Activated CD8-positive, alpha-beta memory T cell treated with anti-CD3 and anti-CD28 coated beads for 36 hours (primary cell): ENCODE data around the gene EFTUD2. TPM values are rescaled to one million over a fixed set of nuclear protein-coding genes. Genes with fewer than 3 reads are reported as not detected.

Source experiments
- CTCF ChIA-PET: fragments of 350-600 bp; sonication (Branson Sonifier 250); formaldehyde crosslinking; loops from one replicate; lab custom pipeline; 2021; ENCODE audit warnings: antibody characterized with exemption; lab: Charles Lee
- POLR2A ChIA-PET: fragments of 350-600 bp; sonication (Branson Sonifier 250); formaldehyde crosslinking; loops from one replicate; lab custom pipeline; 2021; ENCODE audit warnings: antibody characterized with exemption; lab: Charles Lee
- total RNA-seq, 2 experiments: library from RNA; stranded (reverse); gene quantifications; one replicate each; pipeline ENCODE4 v1.2.3, GENCODE V29; 2021

Gene EFTUD2
- total RNA-seq, 2 experiments from 2014 or later: 239 to 242 TPM

DNA sequence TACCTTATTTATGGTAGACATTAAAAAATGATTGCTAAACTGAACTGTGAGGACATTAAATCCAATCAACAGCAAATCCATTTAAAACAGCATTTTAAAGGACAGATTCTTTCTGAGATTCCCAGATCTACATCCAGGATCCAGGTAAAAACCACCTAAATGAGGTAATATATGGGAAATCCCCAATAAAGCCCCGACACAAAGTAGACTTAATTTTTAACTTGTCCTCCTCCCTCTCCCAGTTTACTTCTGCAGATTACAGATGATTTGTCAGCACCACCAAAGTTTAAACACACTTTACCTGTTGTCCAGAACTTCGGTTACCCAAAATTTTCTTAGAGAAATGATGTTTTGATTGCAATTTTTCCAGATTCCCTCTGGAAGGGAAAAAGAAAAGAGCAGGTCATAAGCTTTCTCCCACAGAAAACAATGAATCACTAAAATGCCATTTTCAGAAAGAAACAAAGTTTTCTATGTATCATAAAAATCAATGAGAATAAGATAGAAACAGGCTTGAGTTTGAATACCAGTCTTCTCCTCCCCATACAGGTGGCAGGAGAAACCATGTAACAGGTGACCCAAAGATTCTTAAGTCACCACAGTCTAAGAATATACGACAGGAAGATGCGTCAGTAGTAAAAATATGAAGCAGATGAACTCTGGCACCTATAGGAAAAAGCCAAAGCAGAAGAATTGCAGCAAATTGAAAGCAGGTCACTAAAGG, 92.0 kb downstream of the EFTUD2 start:
- POLR2A ChIA-PET: no interaction called here
- CTCF ChIA-PET: no interaction called here

GRCh38 chr17:44804302-44805089, 94.7 kb downstream of the EFTUD2 start:
- POLR2A ChIA-PET: no interaction called here
- CTCF ChIA-PET: no interaction called here

DNA sequence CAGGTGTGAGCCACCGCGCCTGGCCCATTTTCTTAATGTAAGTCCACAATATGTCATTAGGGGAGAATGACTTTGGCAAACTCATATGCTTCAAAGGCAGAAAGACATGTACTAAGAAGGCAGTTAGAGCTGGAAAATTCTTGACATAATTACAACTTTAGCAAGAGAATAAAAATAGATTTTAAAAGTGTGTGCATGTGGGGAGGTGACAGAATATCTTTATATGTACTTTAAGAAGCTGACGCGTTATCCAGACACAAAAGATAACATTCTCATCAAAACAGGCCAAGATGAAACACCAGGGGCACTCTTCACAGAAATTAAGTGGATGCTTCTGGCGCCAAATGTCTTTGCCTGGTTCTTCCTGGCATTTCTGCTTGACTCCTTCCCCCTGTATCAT, 97.4 kb downstream of the EFTUD2 start:
- POLR2A ChIA-PET: no interaction called here
- CTCF ChIA-PET: no interaction called here

Other genes with a start within 250 kb of the EFTUD2 start
- gene MEIOC, start 243.0 kb downstream of the EFTUD2 start, total RNA-seq: under 1 TPM; 0.15 to 0.36 TPM
- gene CCDC43, start 209.7 kb downstream of the EFTUD2 start, total RNA-seq: 10 to 100 TPM; 31.1 to 32.5 TPM
- 10 to 100 TPM; 18.6 to 20.3 TPM for gene DBF4B, start 190.8 kb downstream of the EFTUD2 start, total RNA-seq
- gene ADAM11, start 140.5 kb downstream of the EFTUD2 start, total RNA-seq: under 1 TPM; 0.10 to 0.21 TPM
- gene GJC1, start 69.2 kb downstream of the EFTUD2 start, total RNA-seq: 1 to 10 TPM; 8.6 to 8.8 TPM
- gene HIGD1B, start 51.6 kb downstream of the EFTUD2 start, total RNA-seq: not detected
- gene GFAP, start 16.1 kb upstream of the EFTUD2 start, total RNA-seq: not detected
- 10 to 100 TPM; 34.1 to 35.7 TPM for gene KIF18B, start 48.3 kb upstream of the EFTUD2 start, total RNA-seq
- under 1 TPM in 1 of 2 experiments, not detected in 1; 0.21 TPM for gene C1QL1, start 68.9 kb upstream of the EFTUD2 start, total RNA-seq
- gene DCAKD, start 152.2 kb upstream of the EFTUD2 start, total RNA-seq: 10 to 100 TPM; 32.0 to 32.6 TPM
- gene NMT1, start 161.9 kb upstream of the EFTUD2 start, total RNA-seq: 100 to 1,000 TPM; 179 to 180 TPM
- gene PLCD3, start 233.1 kb upstream of the EFTUD2 start, total RNA-seq: 1 to 10 TPM; 4.6 to 5.1 TPM
- 1 to 10 TPM; 9.1 to 9.3 TPM for gene ACBD4, start 236.2 kb upstream of the EFTUD2 start, total RNA-seq
- 10 to 100 TPM; 34.6 to 34.7 TPM for gene HEXIM1, start 249.0 kb upstream of the EFTUD2 start, total RNA-seq